Heart right ventricle (tissue), 16 donors: ENCODE results near the gene LYRM2. TPM values are rescaled to one million over a fixed set of nuclear protein-coding genes. Genes with fewer than 3 reads are reported as not detected.

ENCODE experiments used
- ATAC-seq, 8 donors: fragments of 200-7000 bp; cut with Tn5 transposase; one replicate each; pipeline ENCODE4 v1.9.1; 2020; ENCODE audit warnings: mild to moderate bottlenecking in 8 of 8, moderate library complexity in 8 of 8, moderate number of reproducible peaks in 1 of 8
- DNase-seq, 2 donors: peaks; one replicate each; pipeline ENCODE4 v3.0.0-alpha.2; 2020
- H3K27ac ChIP-seq, 10 donors: fragments of 200-600 bp; sonication (generic) in 2 of 10; one replicate each; pipeline versions ENCODE4 v1.5.0 to v1.8.0; 2020 to 2022; ENCODE audit warnings: mild to moderate bottlenecking in 3 of 10
- H3K27me3 ChIP-seq, 7 donors: fragments of 200-600 bp; one replicate each; pipeline ENCODE4 v1.8.0; 2021 to 2022; ENCODE audit warnings: mild to moderate bottlenecking in 2 of 7
- H3K36me3 ChIP-seq, 9 donors: fragments of 200-600 bp; sonication (generic) in 1 of 9; one replicate each; pipeline versions ENCODE4 v1.5.0 to v1.8.0; 2020 to 2022; ENCODE audit warnings: mild to moderate bottlenecking in 2 of 9
- H3K4me1 ChIP-seq, 9 donors: fragments of 200-600 bp; sonication (generic) in 1 of 9; one replicate each; pipeline versions ENCODE4 v1.5.0 to v1.8.0; 2020 to 2022; ENCODE audit warnings: mild to moderate bottlenecking in 4 of 9
- H3K4me3 ChIP-seq, 10 donors: fragments of 200-600 bp; sonication (generic) in 2 of 10; one replicate each; pipeline versions ENCODE4 v1.5.0 to v1.8.0; 2020 to 2022; ENCODE audit warnings: mild to moderate bottlenecking in 7 of 10, moderate library complexity in 2 of 10
- H3K9me3 ChIP-seq, 11 donors: fragments of 200-600 bp in 10 of 11; sonication (generic) in 2 of 11; one replicate each; pipeline versions ENCODE4 v1.5.0 to v1.8.0; 2013 to 2022; ENCODE audit warnings: mild to moderate bottlenecking in 2 of 11, control low read depth in 1 of 11, moderate library complexity in 1 of 11
- CTCF ChIP-seq, 9 donors: fragments of 200-600 bp; sonication (generic) in 2 of 9; IDR thresholded peaks; one replicate each; pipeline versions ENCODE4 v1.5.0 to v1.8.0; 2021 to 2022; ENCODE audit warnings: antibody characterized with exemption in 9 of 9, mild to moderate bottlenecking in 5 of 9, moderate library complexity in 1 of 9
- WGBS, 2 donors: extraction: QIAGEN DNeasy Blood & Tissue Kit; methylation state at CpG; one replicate each; pipeline ENCODE4 v1.1.7; 2013; ENCODE audit warnings: inconsistent platforms in 1 of 2; 5-methylcytosine and 5-hydroxymethylcytosine counted together
- intact Hi-C, 10 donors: fragments of 100-400 bp; cut with DNase I; formaldehyde crosslinking; loops; one replicate each; pipeline versions ENCODE4 v1.11.1 to v1.14.2; 2022
- polyA plus RNA-seq, 2 donors: library from polyadenylated mRNA; stranded (reverse); fragments of 200-250 nt; gene quantifications; one replicate each; pipeline ENCODE4 v1.2.3, GENCODE V29; 2013
- total RNA-seq, 10 donors: library from RNA; stranded (reverse); fragmentation: NEBNext Ultra II Directional in 3 of 10; extraction: Animal tissue kit (Norgen Biotek cat#: 25700) in 3 of 10; gene quantifications; one replicate each; pipeline versions ENCODE4 v1.2.1 to v1.2.4, GENCODE V29; 2021 to 2023
- donor health status: Arrhythmogenic right ventricular cardiomyopathy.
- donor health status: ischemic (EF 13 %, LVEDD 7.1; RV severe dilation, severe dysfunction).
- donor health status: healthy with polysubstance abuse.
- donor health status: DM: no; HTN: yes; CAD: no.
- donor health status: DM: no; HTN: no; CAD: no.
- donor health status: ischemic (EF 25% LVEDD 6.9; RV normal size, moderate dysfunction).
- donor health status: ischemic (EF 25% LVEDD 5.7; RV mildly dilated, moderate dysfunction).
- donor health status: healthy.
- donor health status: DM: yes; HTN: yes; CAD: no.
- donor health status: Ischemic cardiomyopathy.
- donor health status: ischemic (EF 35%, LVEDD 5.7; RV mildly dilated, moderate dysfunction).
- donor health status: nonischemic (EF 11% LVEDD 7.7; RV severe dilation, severe dysfunction).
- donor health status: DM: yes; HTN: yes; CAD: no.
- donor health status: PGD.
- donor health status: ischemic (EF 29% LVEDD 5.4; RV normal size, mild dysfunction).
- donor health status: nonischemic (EF 23%, LVEDD 6.1; RV moderate dilation, normal function).

LYRM2 gene
- total and polyA plus RNA-seq, 12 donors = 10.9 to 58.2 (median 46.8) TPM

- no peak overlapping the region for H3K27ac ChIP-seq
Observed at GRCh38 chr6:89527634-89528033, 110.9 kb downstream of the LYRM2 start.

DNA sequence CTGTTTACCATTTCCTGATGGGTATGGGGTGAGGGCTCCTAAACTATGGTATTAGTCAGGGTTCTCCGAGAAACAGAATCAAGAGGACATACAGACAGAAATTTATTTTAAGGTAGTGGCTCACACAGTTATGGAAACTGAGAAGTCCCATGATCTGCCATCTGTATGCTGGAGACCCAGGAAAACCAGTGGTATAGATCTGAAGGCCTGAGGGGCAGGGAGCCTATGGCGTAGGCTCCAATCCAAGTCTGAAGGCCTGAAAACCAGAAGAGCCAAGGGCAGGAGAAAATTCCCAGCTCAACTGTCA lies 112.0 kb downstream of the LYRM2 start:
- Histone ChIP-seq H3K27me3 (no peaks in the 10 kb centered on the region), H3K4me1 (peaks cover 0 to 25% (median 3%) of the 10 kb centered on the region in 9 donors), H3K27ac (no peak overlapping the region), H3K36me3 (no peaks in the 10 kb centered on the region), H3K4me3 (no peak overlapping the region), H3K9me3 (no peaks in the 10 kb centered on the region)
- intact Hi-C loops = no loop called here
- TF ChIP-seq CTCF (IDR thresholded peaks at IDR 0.05) = no peak
- no peak for ATAC-seq
- 97 to 100% methylated on average over 2 of the region's 2 CpGs for WGBS, 2 donors
- DNase-seq = no peak

More at GRCh38 chr6:89527634-89528033, 110.9 kb downstream of the LYRM2 start:
- Histone ChIP-seq H3K9me3 (no peaks in the 10 kb centered on the region), H3K27me3 (no peaks in the 10 kb centered on the region), H3K4me1 (peaks cover 0 to 26% (median 3%) of the 10 kb centered on the region in 9 donors), H3K36me3 (no peaks in the 10 kb centered on the region), H3K4me3 (no peak overlapping the region)
- ATAC-seq (no peak), DNase-seq (no peak)
- WGBS, 2 donors = 90 to 91% methylated on average over 2 of the region's 2 CpGs
- TF ChIP-seq CTCF (IDR thresholded peaks at IDR 0.05) = no peak
- intact Hi-C loops = no loop called here

GRCh38 chr6:89525786-89526562 lies 112.6 kb downstream of the LYRM2 start:
- peak in 3 of 8 donors; percentile 35 to 63 (median 51) for ATAC-seq
- no peaks in the 10 kb centered on the region for H3K9me3 ChIP-seq
- no peak for DNase-seq
- WGBS, 2 donors = 55 to 73% methylated on average over 4 of the region's 4 CpGs
- intact Hi-C loops = no loop called here
- no peak for TF ChIP-seq CTCF (IDR thresholded peaks at IDR 0.05)
- no peaks in the 10 kb centered on the region for H3K36me3 ChIP-seq
- H3K27ac ChIP-seq = no peak overlapping the region
- H3K4me1 ChIP-seq = peaks cover 0 to 21% (median 0%) of the 10 kb centered on the region in 9 donors
- no peaks in the 10 kb centered on the region for H3K27me3 ChIP-seq
- no peak overlapping the region for H3K4me3 ChIP-seq

- Histone ChIP-seq H3K36me3 (no peaks in the 10 kb centered on the region), H3K4me1 (peaks cover 0 to 21% (median 0%) of the 10 kb centered on the region in 9 donors), H3K9me3 (no peaks in the 10 kb centered on the region), H3K4me3 (no peak overlapping the region), H3K27me3 (no peaks in the 10 kb centered on the region), H3K27ac (no peak overlapping the region)
- no peak for TF ChIP-seq CTCF (IDR thresholded peaks at IDR 0.05)
- DNase-seq (no peak), ATAC-seq (no peak)
- intact Hi-C loops = no loop called here
- 69 to 80% methylated on average over 2 of the region's 2 CpGs for WGBS, 2 donors
Observed at GRCh38 chr6:89522778-89523177, 115.8 kb downstream of the LYRM2 start.
